Left lung (tissue), 10 donors: ENCODE data around the gene VWF. TPM values are rescaled to one million over a fixed set of nuclear protein-coding genes. Genes with fewer than 3 reads are reported as not detected.

Experiments used
- ATAC-seq: fragments of 200-7000 bp; cut with Tn5 transposase; one replicate; pipeline ENCODE4 v1.9.1; 2020; ENCODE audit warnings: moderate library complexity
- DNase-seq, 4 donors: peaks; one replicate each; pipeline ENCODE4 v3.0.0-alpha.2; 2013 to 2020
- H3K27ac ChIP-seq, 2 donors: fragments of 200-600 bp; sonication (generic) in 1 of 2; one replicate each; pipeline versions ENCODE4 v1.5.0 to v1.8.0; 2020 to 2021
- H3K27me3 ChIP-seq, 2 donors: fragments of 200-600 bp; sonication (generic) in 1 of 2; one replicate each; pipeline versions ENCODE4 v1.5.0 to v1.8.0; 2020 to 2021
- H3K36me3 ChIP-seq, 2 donors: fragments of 200-600 bp; sonication (generic) in 1 of 2; one replicate each; pipeline versions ENCODE4 v1.5.0 to v1.8.0; 2020 to 2021
- H3K4me1 ChIP-seq, 2 donors: fragments of 200-600 bp; one replicate each; pipeline ENCODE4 v1.8.0; 2021
- H3K4me3 ChIP-seq, 2 donors: fragments of 200-600 bp; sonication (generic) in 1 of 2; one replicate each; pipeline versions ENCODE4 v1.5.0 to v1.8.0; 2020 to 2021; ENCODE audit warnings: mild to moderate bottlenecking in 1 of 2
- H3K9me3 ChIP-seq, 2 donors: fragments of 200-600 bp; sonication (generic) in 1 of 2; one replicate each; pipeline versions ENCODE4 v1.5.0 to v1.8.0; 2020 to 2021
- intact Hi-C, 2 donors: fragments of 100-400 bp; cut with DNase I; formaldehyde crosslinking; loops; one replicate each; pipeline versions ENCODE4 v1.11.2 to v1.14.2; 2022
- polyA plus RNA-seq, 6 donors: library from polyadenylated mRNA; unstranded; fragments of 120-200 nt; gene quantifications; one replicate each; pipeline ENCODE4 v1.2.1, GENCODE V29; 2013; ENCODE audit not compliant: insufficient read length in 6 of 6
- total RNA-seq, 2 donors: library from RNA; stranded (reverse); fragmentation: NEBNext Ultra II Directional; extraction: Animal tissue kit (Norgen Biotek cat#: 25700); gene quantifications; one replicate each; pipeline ENCODE4 v1.2.1, GENCODE V29; 2021
- TF ChIP-seq, protein P1 (sequence below), 2 donors: fragments of 200-600 bp; sonication (generic) in 1 of 2; IDR thresholded peaks; one replicate each; pipeline versions ENCODE4 v1.5.0 to v1.8.0; 2021; ENCODE audit warnings: antibody characterized with exemption in 2 of 2
- donor health status: DM: no; HTN: yes; CAD: no.
- donor health status: DM: no; HTN: no; CAD: no.

Gene VWF
- total and polyA plus RNA-seq, 8 donors = 123 to 401 (median 147) TPM

- no peaks in the 10 kb centered on the region for H3K27me3 ChIP-seq
- H3K9me3 ChIP-seq = no peaks in the 10 kb centered on the region
- intact Hi-C loops = no loop called here
- TF ChIP-seq, protein P1, sequence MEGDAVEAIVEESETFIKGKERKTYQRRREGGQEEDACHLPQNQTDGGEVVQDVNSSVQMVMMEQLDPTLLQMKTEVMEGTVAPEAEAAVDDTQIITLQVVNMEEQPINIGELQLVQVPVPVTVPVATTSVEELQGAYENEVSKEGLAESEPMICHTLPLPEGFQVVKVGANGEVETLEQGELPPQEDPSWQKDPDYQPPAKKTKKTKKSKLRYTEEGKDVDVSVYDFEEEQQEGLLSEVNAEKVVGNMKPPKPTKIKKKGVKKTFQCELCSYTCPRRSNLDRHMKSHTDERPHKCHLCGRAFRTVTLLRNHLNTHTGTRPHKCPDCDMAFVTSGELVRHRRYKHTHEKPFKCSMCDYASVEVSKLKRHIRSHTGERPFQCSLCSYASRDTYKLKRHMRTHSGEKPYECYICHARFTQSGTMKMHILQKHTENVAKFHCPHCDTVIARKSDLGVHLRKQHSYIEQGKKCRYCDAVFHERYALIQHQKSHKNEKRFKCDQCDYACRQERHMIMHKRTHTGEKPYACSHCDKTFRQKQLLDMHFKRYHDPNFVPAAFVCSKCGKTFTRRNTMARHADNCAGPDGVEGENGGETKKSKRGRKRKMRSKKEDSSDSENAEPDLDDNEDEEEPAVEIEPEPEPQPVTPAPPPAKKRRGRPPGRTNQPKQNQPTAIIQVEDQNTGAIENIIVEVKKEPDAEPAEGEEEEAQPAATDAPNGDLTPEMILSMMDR (IDR thresholded peaks at IDR 0.05) = no peak
- DNase-seq = no peak
- no peak overlapping the region for H3K4me3 ChIP-seq
- no peak overlapping the region for H3K27ac ChIP-seq
- peaks cover 0 to 13% of the 10 kb centered on the region in 2 donors for H3K36me3 ChIP-seq
- H3K4me1 ChIP-seq = no peaks in the 10 kb centered on the region
- no peak for ATAC-seq
These were observed 74.9 kb downstream of the VWF start for GRCh38 chr12:6049587-6049986.

- H3K36me3 ChIP-seq = peaks cover 0 to 17% of the 10 kb centered on the region in 2 donors
- intact Hi-C loops = no loop called here
- H3K27ac ChIP-seq = no peak overlapping the region
- ATAC-seq = peak; percentile 17
- no peaks in the 10 kb centered on the region for H3K9me3 ChIP-seq
- no peak overlapping the region for H3K4me3 ChIP-seq
- no peaks in the 10 kb centered on the region for H3K27me3 ChIP-seq
- no peak for DNase-seq
- H3K4me1 ChIP-seq = no peaks in the 10 kb centered on the region
- TF ChIP-seq, protein P1 (IDR thresholded peaks at IDR 0.05) = no peak
These were observed 76.9 kb downstream of the VWF start for GRCh38 chr12:6047249-6048237.

- H3K27me3 ChIP-seq = no peaks in the 10 kb centered on the region
- DNase-seq = no peak
- no peak overlapping the region for H3K27ac ChIP-seq
- ATAC-seq = no peak
- TF ChIP-seq, protein P1 (IDR thresholded peaks at IDR 0.05) = no peak
- intact Hi-C loops = no loop called here
- peaks cover 0 to 17% of the 10 kb centered on the region in 2 donors for H3K36me3 ChIP-seq
- H3K4me3 ChIP-seq = no peak overlapping the region
- H3K9me3 ChIP-seq = no peaks in the 10 kb centered on the region
- no peaks in the 10 kb centered on the region for H3K4me1 ChIP-seq
These were observed 77.8 kb downstream of the VWF start for GRCh38 chr12:6046511-6047180.

- Histone ChIP-seq H3K27ac (no peak overlapping the region), H3K4me1 (no peaks in the 10 kb centered on the region), H3K27me3 (no peaks in the 10 kb centered on the region), H3K36me3 (peaks cover 0 to 19% of the 10 kb centered on the region in 2 donors), H3K9me3 (no peaks in the 10 kb centered on the region), H3K4me3 (no peak overlapping the region)
- DNase-seq (no peak), ATAC-seq (no peak)
- intact Hi-C loops = no loop called here
- TF ChIP-seq, protein P1 (IDR thresholded peaks at IDR 0.05) = no peak
These were observed 79.0 kb downstream of the VWF start for GRCh38 chr12:6045438-6045837.

DNA sequence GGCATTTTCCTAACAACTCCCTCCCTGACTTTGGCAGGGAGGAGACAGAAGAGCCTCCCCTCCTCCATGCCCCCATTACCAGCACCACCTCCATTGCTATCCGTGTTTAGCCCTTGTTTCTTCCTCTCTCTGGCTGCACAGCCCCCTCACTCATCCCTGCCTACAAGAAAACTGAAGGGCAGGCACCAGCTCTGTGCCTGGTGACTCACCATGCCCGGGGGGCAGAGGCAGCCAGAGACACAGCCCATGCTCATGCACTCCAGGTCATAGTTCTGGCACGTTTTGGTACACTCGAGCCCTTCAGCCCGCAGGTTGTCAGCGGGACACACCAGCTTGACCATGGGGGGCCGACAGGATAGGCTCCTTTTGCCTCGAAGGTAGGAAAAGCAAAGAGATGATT is 80.4 kb downstream of the VWF start:
- DNase-seq (no peak), ATAC-seq (no peak)
- intact Hi-C loops = no loop called here
- no peaks in the 10 kb centered on the region for H3K4me1 ChIP-seq
- H3K9me3 ChIP-seq = no peaks in the 10 kb centered on the region
- H3K27me3 ChIP-seq = no peaks in the 10 kb centered on the region
- TF ChIP-seq, protein P1 (IDR thresholded peaks at IDR 0.05) = no peak
- H3K36me3 ChIP-seq = peaks cover 0 to 9% of the 10 kb centered on the region in 2 donors
- no peak overlapping the region for H3K4me3 ChIP-seq
- H3K27ac ChIP-seq = no peak overlapping the region
